Measurements from ENCODE around the gene SLC22A7. TPM values are rescaled to one million over a fixed set of nuclear protein-coding genes. Genes with fewer than 3 reads are reported as not detected.

Gene SLC22A7
- total and polyA plus RNA-seq, 2 experiments from 2014 or later: 0.31 TPM; not detected in 1

GRCh38 chr6:43295456-43295855, 2.6 kb upstream of the SLC22A7 start:
- Mint-ChIP-seq H3K4me1 (peaks cover 4% of the 10 kb centered on the region; the same call in 2 of the 3 replicates), H3K36me3 (ENCODE audit: low read depth) (no peaks in the 10 kb centered on the region)
- no peak for ATAC-seq

More at GRCh38 chr6:43295456-43295855, 2.6 kb upstream of the SLC22A7 start:
- Histone ChIP-seq H3K4me2 (no peak overlapping the region), H3K36me3 (ENCODE audit: insufficient read depth) (no peaks in the 10 kb centered on the region), H3K27me3 (ENCODE audit: insufficient read depth) (no peaks in the 10 kb centered on the region), H3K27ac (ENCODE audit: low read depth) (no peak overlapping the region), H2AFZ (no peak overlapping the region), H4K20me1 (replicated peaks; ENCODE audit: insufficient read depth) (no peaks in the 10 kb centered on the region), H3K4me1 (ENCODE audit: insufficient read depth) (no peaks in the 10 kb centered on the region), H3K79me2 (replicated peaks; ENCODE audit: insufficient read depth) (no peaks in the 10 kb centered on the region), H3F3A (replicated peaks; ENCODE audit: low read depth) (no peaks in the 10 kb centered on the region), H3K9me2 (ENCODE audit: insufficient read depth) (peaks cover 8% of the 10 kb centered on the region; the same call in 1 of the 2 replicates), H3K4me3 (no peak overlapping the region)
- no peaks in the 10 kb centered on the region for H3K9me3 Mint-ChIP-seq
- TF ChIP-seq JUNB (IDR thresholded peaks at IDR 0.05; ENCODE audit: unreplicated experiment): no peak
- no peak for TF ChIP-seq ZNF331 (CRISPR knock-in tag; IDR thresholded peaks at IDR 0.05; ENCODE audit: low read depth)
- no peak for TF ChIP-seq ZNF462 (CRISPR knock-in tag; IDR thresholded peaks at IDR 0.05)
- no peak for TF ChIP-seq ZNF114 (CRISPR knock-in tag; IDR thresholded peaks at IDR 0.05)
- no peak for TF ChIP-seq POLR2AphosphoS5 (IDR thresholded peaks at IDR 0.05; ENCODE audit: low read depth)
- TF ChIP-seq ETS1 (IDR thresholded peaks at IDR 0.05): no peak
- no peak for TF ChIP-seq REST (IDR thresholded peaks at IDR 0.05; ENCODE audit: unreplicated experiment)
- no peak for TF ChIP-seq NANOG (IDR thresholded peaks at IDR 0.05; ENCODE audit: borderline replicate concordance)
- H3K27me3 Mint-ChIP-seq (ENCODE audit: insufficient read depth, low read depth, poor library complexity): peaks cover 2% of the 10 kb centered on the region
- no peak for DNase-seq (ENCODE audit: low spot score)
- H3K4me3 Mint-ChIP-seq: no peak overlapping the region
- no peak overlapping the region for H3K27ac Mint-ChIP-seq
